Left ventricle myocardium superior (tissue), 1 donor: ENCODE measurements around the gene MAPK13. TPM values are rescaled to one million over a fixed set of nuclear protein-coding genes. Genes with fewer than 3 reads are reported as not detected.

ENCODE experiments used
- ATAC-seq: fragments of 200-7000 bp; cut with Tn5 transposase; one replicate; pipeline ENCODE4 v1.9.1; 2020; ENCODE audit warnings: mild to moderate bottlenecking, moderate library complexity
- DNase-seq: peaks from one replicate; pipeline ENCODE4 v3.0.0-alpha.2; 2020
- intact Hi-C: fragments of 100-400 bp; cut with micrococcal nuclease; formaldehyde crosslinking; loops from one replicate; pipeline ENCODE4 v1.11.0; 2022
- total RNA-seq: library from RNA; stranded (reverse); fragmentation: NEBNext Ultra II Directional; extraction: Animal tissue kit (Norgen Biotek cat#: 25700); gene quantifications from one replicate; pipeline ENCODE4 v1.2.1, GENCODE V29; 2021
- donor health status: DM: no; HTN: yes; CAD: no; lungs with severe emphysema.

MAPK13 gene
- total RNA-seq, 1 donor from 2014 or later = 0.87 TPM

DNA sequence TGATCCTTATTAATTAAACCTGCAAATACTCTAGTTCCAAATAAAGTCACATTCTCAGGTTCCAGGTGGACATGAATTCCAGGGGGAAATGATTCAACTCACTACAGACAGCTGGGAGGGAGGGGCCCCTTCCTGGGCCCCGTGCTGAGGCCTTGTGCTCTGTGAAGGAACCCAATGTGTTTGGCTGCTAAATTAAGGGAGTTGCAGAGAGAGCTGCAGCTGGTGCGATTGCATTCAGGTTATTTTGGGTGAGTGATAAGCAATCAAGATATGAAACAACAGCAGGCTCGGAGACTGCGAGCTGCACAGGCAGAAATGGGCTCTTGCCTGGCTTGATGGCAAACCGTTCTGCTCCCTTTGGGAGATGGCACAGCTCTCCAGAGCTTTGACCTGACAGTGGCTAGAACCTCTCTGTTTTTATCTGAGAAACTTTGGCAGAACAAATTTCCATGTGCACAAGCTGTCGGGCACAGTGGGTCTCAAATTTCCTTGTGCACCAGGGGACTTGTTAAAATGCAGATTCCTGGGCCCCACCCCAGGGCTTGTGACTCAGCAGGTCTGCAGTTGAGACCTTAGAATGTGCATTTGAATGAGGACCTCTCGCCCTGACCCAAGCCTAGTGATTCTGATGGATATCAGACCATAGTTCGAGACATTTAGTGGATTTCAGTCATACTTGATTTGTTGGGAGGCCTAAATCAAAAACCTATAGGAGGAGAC, 9.8 kb downstream of the MAPK13 start:
- ATAC-seq (no peak), DNase-seq (no peak)
- intact Hi-C loops = no loop called here

DNA sequence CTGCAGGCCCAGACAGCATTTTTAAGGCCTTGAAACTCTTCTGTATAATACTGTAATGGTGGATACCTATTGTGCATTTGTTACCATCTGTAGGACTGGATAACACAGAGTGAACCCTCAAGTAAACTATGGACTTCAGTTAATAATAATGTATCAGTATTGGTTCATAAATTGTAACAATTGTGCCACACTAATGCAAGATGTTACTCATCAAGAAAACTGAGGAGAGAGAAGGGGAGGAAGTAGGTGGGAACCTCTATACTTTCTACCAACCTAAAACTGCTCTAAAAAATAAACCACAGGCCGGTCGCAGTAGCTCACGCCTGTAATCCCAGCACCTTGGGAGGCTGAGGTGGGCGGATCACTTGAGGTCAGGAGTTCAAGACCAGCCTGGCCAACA, 10.8 kb downstream of the MAPK13 start:
- ATAC-seq = no peak
- intact Hi-C loops = no loop called here
- DNase-seq = no peak

DNA sequence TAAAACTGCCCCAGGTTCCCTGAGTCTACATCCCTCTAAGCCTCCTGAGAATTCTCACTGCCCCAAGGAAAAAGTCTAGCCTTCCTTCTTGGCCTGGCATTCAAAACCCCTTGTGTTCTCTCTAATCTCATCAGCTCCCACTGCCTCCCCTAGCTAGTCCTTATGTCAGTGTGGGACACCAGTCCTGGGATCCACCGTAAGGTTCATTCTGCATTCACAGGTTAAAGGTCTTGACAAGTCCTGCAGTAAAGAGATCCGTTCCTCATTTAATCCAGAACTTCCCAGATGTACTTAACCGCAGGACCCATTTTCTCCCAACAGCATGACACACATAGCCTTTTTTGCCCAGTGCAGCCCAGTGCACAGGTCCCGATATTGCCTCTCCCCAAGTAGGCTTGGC, 11.6 kb downstream of the MAPK13 start:
- intact Hi-C loops = no loop called here
- ATAC-seq (no peak), DNase-seq (no peak)

DNA sequence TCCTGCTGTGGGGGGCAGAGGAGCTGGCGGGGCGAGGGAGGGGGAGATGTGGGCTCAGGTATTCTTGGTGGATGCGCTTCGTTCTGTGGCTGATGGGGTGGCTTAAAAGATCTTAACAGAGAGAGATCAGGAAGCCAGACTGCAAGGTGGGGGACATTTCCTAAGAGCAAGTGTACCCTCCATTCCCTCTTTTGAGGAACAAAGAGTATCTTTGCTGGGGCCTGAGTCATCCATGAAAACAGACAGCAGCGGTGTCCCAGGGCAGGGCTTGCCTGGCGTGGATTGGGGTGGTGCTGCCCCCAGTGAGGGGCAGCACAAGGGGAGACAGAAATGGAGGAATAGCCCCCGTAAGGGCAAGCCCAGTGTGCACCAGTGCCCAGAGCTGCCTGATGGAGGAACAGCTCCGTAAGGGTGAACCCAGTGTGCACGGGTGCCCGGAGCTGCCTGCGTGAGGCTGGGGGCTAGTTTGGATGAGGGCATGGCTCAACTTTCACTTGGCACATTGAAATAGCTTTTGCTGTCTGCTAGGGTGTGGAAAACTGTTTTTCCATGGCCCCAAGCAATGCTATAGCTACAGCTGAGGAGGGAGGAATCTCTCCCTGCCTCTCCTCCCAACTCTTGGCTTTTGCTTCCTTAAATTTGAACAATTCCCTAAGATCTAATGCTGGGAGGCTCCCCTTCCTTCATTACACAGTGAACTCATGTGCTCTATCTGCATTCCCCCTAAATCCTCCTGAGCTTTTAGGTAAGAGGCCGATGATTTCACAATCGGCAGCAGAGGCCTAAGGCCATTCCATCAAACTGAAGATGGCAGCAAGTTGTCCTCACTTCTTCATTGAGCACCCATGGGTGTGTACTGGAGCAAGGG, 12.9 kb downstream of the MAPK13 start:
- DNase-seq = no peak
- ATAC-seq = no peak
- intact Hi-C loops = no loop called here

DNA sequence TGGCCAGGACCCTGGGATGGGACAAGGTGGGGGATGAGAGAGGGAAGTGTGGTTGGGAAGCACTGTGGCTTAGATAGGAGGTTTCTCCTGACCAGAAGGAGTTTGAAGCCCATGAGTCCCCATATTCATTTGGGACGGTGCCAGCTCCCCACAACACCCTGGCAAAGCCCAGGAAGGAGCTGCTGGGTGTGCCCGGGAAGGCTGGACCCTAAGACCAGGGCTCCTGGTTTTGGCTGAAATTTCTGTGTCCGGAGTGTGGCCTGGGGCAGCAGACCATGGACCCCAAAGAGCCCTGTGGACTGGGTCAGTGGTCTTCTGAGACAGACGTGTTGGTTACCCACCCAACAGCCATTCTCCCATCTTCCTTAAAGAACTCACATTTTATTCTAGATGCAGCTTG, 15.2 kb downstream of the MAPK13 start:
- intact Hi-C loops = no loop called here
- ATAC-seq = no peak
- no peak for DNase-seq

DNA sequence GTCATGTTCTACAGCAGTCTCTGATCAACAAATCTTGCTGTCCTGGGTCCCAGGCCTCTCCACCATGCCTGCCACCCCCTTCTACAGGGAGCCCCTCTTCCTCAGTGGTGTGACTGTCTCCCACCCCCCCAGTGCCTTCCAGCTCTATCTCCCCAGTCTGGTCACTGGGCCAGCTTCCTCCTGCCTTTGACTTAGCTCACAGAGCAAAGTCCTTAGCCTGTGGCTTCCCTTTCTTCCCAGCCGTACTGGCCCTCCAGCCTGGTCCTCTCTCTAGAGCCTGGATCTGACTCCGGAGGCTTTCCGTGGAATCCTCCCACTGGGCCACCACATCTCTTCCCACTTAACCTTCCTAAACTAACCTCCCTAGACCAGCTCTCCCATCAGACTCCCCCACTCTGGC, 17.0 kb downstream of the MAPK13 start:
- intact Hi-C loops = no loop called here
- ATAC-seq (no peak), DNase-seq (no peak)

DNA sequence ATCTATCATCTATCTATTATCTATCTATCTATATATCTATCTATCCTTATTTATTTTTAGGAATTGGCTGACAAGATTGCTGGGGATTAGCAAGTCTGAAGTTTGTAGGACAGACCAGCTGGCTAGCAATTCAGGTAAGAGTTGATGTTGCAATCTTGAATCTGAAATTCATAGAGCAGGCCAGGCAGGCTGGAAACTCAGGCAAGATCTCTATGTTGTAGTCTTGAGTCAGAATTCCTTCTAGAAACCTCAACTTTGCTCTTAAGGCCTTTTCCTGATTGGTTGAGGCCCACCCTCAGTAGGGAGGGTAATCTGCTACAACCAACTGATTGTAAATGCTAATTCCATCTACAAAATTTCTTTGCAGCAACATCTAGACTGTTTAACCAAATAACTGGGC, 19.2 kb downstream of the MAPK13 start:
- intact Hi-C loops = no loop called here
- DNase-seq = no peak
- no peak for ATAC-seq

DNA sequence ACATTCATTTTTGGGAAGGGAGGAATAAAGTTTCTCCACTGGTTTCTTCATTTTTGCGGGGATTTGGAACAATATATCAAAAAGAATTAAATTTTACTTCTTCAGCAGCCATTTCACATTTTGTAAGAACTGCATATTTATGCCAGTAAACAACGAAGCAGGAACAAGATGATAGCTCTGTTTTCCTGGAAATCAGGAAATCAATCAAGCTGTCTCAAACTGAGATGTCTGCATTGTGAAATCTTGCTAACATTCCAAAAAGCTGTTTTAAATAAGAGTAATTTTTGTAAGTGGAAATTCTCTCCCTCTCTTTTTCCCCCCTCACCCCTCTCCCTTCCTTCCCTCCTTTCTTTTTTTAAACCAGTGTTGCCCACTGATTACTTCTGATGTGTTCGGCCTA, 20.0 kb downstream of the MAPK13 start:
- intact Hi-C loops = no loop called here
- DNase-seq (no peak), ATAC-seq (no peak)

DNA sequence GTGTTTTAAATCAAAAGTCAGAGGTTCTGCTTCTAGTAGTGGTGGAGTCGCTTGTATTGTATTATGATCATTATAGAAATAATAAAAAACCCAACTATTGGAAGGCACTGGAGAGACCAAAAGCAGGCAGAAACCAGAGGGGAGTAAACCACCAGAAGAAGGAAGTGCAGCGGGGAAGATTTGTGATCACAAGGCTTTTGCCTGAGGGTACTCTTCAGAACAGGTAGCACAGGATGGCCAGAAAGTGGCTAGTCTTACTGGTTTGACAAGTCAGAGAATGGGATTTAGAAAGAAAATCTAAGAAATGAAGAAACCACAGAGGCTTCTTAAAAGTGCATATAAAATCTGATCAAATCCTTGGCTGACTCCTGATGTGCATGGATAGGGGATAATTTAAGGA, 24.0 kb downstream of the MAPK13 start:
- intact Hi-C loops = no loop called here
- DNase-seq = no peak
- ATAC-seq = no peak

DNA sequence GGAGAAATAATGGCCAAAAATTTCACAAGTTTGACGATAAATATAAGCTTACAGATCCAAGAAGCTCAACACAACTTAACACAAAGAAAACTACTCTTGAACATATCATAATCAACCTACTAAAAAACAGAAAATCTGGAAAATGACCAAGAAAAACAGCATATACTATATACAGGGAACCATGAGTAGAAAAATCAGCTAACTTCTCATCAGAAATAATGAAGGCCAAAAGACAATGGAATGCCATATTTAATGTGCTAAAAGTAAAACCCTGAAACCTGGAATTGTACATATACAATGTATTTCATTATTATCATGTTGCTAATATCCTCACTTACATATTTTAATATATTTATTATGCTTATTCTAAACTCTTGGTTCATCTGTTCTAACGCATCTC, 25.3 kb downstream of the MAPK13 start:
- ATAC-seq (no peak), DNase-seq (no peak)
- intact Hi-C loops = no loop called here

DNA sequence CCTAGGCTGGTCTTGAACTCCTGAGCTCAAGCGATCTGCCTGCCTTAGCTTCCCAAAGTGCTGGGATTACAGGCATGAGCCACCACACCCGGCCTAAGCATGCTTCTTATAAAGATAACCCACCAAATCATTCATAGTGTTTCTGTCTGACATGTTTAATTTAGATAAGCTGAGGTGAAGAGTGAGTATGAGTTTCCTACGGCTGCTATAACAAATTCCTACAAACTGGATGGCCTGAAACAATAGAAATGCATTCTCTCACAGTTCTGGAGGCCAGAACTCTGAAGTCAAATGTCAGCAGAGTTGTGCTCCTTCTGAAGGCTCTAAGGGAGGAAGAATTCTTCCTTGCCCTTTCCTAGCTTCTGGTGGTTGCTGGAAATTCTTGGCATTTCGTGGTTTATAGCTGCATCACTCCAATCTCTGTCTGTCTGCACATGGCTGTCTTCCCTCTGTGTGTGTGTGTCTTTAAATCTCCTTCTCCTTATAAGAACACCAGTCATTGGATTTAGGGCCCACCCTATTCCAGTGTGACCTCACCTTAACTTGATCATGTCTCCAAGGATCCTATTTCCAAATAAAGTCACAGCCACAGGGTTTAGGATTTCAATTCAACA, 29.9 kb downstream of the MAPK13 start:
- intact Hi-C loops = no loop called here

DNA sequence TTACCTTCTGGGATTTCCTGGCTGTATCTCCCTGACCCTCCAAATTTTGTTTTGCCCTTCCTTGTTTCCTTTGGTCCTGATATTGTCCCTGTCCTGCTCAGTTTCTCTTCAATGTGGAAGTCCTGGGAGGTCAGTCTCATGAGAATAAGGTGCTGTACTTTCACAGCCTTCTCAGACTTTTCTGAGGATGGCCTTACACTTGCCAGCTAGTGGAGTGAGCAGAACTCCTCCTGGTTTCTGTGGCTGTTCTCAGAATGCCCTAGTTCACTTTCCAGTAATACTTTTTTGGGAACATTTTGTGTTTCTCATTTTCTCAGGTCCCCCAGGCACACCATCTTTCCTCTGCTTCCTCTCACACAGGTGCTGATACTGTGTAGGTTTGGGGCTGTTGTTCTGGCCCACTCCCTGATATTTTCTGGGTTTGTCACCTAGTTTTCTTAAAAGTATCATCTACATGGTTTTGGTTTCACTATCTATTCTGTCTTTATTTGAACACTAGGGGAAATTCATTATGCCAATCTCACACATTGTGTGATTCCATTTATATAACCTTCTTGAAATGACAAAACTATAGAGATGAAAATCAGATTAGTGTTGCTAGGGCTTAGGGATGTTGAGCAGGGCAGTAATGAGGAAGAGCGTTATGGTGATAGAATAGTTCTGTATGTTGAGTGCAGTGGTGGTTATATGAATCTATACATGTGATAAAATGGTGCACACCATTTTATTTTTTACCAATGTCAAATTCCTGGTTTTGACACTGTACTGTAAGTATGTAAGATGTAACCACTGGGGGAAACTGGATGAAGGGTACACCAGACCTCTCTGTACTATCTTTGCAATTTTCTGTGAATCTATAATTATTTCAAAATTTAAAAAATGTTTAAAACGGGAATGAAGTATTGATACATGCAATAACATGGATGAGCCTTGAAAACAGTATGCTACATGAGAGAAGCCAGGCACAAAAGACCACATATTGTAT, 39.0 kb downstream of the MAPK13 start:
- intact Hi-C loops = no loop called here

More for the DNA sequence above, 29.9 kb downstream of the MAPK13 start:
- DNase-seq (no peak), ATAC-seq (no peak)

DNA sequence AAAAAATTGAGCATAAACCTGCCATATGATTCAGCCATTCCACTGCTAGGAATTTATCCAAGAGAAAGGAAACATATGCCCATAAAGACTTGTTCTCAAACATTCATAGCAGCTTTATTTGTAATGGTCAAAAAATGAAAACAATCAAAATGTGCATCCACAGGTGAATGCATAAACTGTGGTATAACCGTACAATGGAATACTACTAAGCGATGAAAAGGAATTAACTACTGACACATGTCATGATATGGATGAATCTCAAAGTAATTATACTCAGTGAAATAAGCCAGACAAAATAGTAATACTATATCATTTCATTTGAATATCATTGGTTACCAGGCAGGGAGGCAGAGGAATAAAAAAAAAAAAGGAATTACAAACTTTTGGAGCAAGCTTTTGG, 40.4 kb downstream of the MAPK13 start:
- DNase-seq (no peak), ATAC-seq (no peak)
- intact Hi-C loops = no loop called here

More for the DNA sequence above, 39.0 kb downstream of the MAPK13 start:
- ATAC-seq = no peak
- no peak for DNase-seq

DNA sequence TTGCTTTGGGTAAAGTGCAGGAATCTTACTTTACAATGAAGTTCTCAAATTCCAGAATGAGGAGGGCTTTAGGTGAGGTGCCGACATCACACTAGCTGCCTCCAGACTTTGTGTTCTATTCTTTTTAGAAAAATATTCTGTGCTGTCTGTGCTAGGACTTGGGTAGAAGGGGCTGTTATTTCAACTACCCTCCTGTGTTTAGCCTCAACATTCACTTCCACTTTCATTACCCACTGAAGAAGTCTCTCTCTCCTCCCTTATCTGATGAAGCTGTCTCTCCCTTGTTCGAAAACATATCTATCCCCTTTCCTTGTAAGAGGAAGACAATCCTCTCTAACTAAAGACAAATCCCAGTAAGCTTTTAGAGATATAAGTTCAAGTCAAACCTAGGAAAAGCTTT, 41.3 kb downstream of the MAPK13 start:
- DNase-seq = no peak
- ATAC-seq = no peak
- intact Hi-C loops = no loop called here

DNA sequence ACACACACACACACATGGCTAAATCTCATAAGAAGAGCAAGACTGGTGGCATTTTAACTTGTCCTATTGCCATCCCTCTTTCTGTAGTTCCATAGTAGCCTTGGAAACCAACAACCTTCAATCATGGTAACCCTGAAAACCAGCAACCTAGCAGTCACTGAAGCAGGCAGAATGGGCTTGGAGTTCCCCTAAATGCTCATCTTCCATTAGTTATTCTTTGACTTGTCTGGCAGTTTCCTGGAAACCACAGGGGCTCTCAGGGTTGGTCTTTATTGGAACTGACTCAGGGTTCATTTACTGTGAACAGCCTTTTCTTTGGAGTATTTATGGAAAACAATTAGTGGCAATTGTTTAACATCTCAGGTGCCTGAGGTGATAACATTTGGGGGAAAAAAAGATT, 46.9 kb downstream of the MAPK13 start:
- ATAC-seq (no peak), DNase-seq (no peak)
- intact Hi-C loops = no loop called here

DNA sequence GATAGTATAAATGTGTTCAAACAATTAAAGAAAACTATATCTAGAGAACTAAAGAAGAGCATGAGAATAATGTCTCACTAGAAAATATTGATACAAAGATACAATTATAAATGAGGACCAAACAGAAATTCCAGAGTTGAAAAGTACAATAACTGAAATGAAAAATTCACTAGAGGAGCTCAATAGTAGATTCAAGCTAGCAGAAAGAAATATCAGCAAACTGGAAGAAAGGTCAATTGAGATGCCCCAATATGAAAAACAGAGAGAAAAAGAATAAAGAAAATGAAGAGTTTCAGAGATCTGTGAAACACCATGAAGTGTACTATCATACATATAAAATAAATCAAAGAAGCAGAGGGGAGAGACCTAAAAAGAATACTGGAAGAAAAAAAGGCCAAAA, 48.2 kb downstream of the MAPK13 start:
- intact Hi-C loops = no loop called here
- ATAC-seq (no peak), DNase-seq (no peak)

DNA sequence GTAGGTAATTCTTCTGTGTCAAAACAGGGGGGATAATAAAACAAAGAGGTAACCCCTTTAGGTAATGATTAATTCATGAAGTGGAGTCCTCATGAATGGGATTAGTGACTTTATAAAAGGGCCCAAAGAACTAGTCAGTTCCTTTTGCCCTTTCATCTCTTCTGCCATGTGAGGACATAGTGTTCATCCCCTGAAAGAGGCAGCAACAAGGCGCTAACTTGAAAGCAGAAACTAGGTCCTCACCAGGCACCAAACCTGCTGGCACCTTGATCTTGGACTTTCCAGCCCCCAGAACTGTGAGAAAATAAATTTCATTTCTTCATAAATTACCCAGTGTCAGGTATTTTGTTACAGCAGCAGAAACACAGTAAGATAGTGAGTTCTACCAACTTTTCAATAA, 49.8 kb downstream of the MAPK13 start:
- intact Hi-C loops = no loop called here
- ATAC-seq (no peak), DNase-seq (no peak)

DNA sequence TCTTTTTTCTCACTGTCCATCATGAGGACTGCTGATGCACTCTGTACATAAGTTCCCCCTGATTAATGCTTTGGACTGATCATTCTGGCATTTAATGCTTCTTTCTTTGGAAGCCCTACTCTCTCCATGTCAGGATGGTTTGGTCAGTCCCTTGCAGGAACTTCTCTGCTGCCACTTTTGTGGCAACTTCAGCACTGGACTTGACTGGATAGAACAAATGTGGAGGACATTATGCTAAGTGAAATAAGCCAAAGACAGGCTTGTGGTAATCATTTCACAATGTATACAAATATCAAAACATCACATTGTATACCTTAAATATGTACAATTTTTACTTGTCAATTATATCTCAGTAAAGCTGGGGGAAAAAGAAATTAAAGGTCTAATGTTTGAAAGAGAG, 54.0 kb downstream of the MAPK13 start:
- intact Hi-C loops = no loop called here
- ATAC-seq (no peak), DNase-seq (no peak)

DNA sequence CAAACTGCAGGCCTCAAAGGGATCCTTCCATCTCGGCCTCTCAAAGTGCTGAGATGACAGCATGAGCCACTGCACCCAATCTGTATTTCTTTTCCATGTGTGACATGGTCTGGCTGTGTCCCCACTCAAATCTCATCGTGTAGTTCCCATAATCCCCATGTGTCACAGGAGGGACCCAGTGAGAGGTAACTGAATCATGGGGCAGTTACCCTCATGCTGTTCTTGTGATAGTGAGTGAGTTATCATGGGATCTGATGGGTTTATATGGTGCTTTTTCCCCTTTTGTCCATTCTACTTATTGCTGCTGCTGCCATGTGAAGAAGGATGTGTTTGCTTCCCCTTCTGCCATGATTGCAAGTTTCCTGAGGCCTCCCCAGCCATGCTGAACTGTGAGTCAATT, 55.9 kb downstream of the MAPK13 start:
- ATAC-seq = no peak
- no peak for DNase-seq
- intact Hi-C loops = no loop called here
